SKM-1 (cell line): ENCODE results near the gene NRXN3.

Experiments
- DNase-seq: peaks from one replicate; lab custom pipeline; 2025; ENCODE audit not compliant: unreplicated experiment; lab: John Stamatoyannopoulos, UW

NRXN3 gene

GRCh38 chr14:78173346-78174035 lies 3.3 kb downstream of the NRXN3 start:
- DNase-seq = no peak

DNA sequence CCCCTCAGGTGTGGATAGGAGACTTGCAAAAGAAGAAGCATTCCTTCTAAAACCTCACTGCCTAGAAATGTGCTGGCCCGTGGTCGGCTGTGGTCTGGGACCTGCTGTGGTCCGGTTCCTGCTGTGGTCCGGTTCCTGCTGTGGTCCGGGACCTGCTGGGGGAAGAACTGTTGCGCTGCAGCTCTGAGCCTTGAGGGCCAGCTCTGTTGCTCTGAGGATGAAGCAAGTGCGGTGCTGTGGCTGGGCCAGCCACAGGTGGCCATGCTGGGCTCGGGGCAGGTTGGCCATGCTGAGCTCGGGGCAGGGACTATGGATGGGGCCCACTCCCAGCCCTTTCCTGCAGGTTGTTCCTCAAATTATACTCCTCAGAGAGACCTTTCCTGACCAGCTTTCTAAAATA lies 5.2 kb downstream of the NRXN3 start:
- DNase-seq = no peak

DNA sequence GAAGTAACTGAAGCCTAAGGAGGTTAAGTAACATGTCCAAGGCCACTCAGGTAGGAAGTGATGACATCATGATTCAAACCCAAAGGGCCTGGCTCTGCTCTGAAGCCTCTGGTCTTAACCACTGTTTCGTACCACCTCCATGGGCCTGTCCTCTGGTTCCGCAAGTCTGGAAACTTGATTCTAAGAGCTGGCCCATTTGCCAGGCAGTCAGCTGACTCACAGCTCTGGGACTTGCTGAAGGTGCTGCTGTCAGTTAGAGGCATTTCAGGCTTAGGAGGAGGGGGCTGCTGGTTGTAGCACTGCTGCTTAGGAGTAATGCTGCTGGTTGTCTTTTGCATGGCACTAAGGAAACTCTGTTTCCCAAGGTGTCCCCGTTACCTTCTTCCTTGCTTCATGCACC lies 7.9 kb downstream of the NRXN3 start:
- no peak for DNase-seq

DNA sequence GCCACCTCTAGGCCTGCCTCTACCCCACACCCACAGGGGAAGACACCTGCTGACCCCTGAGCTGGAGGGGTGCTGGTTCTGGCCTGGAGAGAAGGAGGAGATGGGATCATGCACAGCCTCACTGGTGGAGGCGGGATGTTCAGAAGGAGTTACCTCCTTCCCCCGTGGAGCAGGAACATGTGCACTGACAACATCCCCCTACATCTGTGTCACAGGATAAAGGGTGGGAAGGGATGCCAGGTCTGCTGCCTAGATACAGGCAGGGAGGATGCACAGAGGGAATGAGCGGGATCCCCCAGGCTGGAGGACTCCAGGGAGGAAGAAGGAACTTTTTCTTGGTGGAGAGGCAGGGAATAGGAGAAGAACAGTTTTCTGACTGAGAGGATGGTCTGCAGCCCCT lies 8.8 kb downstream of the NRXN3 start:
- DNase-seq = no peak

DNA sequence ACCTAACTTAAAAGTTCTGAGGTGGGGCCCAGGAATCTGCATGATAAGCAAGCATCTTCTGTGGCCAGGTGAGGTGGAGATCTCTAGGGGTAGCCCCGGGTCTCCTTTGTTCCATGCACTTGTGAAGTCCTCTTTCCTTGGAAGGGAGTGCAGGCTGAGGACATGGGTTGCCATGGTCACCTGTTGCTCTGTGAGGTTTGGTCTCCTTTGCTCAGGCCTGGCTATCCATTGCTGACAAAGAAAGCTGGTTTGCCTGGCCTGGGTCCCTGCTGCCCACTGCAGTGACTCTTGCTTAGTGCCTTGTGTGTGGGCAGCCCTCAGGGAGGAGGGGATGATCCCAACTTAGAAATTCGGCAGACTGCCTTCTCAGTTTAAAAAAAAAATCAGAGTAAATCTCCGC lies 11.1 kb downstream of the NRXN3 start:
- DNase-seq = no peak

- no peak for DNase-seq
Measured at GRCh38 chr14:78182722-78183121, 12.5 kb downstream of the NRXN3 start.

- no peak for DNase-seq
Measured at GRCh38 chr14:78184157-78184556, 14.0 kb downstream of the NRXN3 start.

- DNase-seq = no peak
Measured at GRCh38 chr14:78186277-78186676, 16.1 kb downstream of the NRXN3 start.

GRCh38 chr14:78188882-78189281 lies 18.7 kb downstream of the NRXN3 start:
- DNase-seq = no peak

- DNase-seq = no peak
Measured at GRCh38 chr14:78195431-78195830, 25.3 kb downstream of the NRXN3 start.

DNA sequence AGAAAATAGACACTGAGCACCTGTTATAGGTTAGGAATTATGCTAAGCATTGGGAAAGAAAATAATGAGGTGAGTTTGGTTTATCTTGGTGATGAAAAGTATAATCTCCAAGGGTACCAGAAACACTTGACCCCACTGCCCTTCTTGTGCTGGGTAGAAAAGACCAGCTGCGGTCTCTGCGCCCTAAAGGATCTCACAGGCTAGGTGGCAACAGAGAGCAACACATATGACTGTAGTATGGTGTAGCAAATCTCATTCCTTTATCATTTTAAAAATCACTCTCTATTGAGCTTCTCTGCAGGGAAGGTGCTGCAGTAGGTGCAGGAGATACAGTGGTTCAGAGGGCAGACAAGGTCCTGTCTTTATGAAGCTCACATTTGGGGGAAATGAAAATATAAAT lies 26.1 kb downstream of the NRXN3 start:
- DNase-seq = no peak

DNA sequence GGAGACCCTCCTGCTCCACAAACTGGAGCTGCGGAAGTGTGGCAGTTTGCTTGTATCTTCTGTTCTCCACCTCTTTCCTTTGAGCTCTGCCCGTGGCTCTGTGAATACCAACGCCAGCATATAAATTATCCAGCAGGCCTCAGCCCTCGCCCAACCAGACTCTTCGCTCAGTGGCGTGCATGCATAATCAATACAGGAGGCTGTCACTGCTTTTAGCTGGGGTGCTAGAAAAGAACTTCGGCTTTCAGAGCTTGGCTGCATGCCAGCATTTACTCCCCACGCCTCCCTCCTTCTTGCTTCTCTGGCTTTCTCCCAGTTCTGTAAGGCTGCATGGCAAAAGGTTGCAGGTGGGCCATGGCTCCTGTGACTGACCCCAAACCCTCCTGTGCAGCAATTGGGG lies 26.9 kb downstream of the NRXN3 start:
- DNase-seq = no peak

- no peak for DNase-seq
Measured at GRCh38 chr14:78202163-78202562, 32.0 kb downstream of the NRXN3 start.

DNA sequence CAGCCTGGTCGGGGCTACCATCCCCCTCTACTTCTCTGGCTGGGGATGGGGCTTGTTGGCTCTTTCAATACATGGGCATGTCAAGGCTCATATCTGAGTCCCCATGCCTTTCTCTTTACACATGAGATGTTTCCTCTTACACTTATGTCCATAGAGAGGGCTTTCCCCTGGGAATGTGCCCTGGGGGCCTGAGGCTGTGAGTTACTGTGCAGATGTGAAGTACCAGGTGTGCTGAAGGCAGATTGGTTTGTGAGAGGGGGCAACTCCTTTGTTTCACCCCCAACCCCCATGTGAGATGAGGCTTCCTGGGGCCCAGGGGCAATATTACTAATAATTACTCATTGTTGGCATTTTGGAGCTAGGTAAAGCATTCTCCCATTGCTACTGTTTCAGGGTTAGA lies 32.8 kb downstream of the NRXN3 start:
- no peak for DNase-seq

DNA sequence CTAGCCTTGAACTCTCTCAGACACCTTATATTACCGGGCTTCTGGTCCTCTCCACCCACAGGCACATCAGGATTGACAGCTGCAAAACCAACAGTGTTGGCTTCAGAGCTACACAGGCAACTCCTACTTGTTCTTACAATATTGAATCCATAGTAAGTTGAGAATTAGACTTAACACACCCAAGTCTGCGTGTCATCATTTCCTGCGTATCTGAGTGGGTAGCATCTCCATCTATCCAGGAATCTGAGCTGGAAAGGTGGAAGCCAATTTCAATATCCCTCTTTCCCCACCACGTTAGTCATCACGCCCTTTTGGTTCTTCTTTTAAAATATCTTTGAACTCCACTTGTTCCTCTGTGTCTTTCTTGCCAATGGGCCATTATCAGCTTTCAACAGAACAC lies 37.2 kb downstream of the NRXN3 start:
- no peak for DNase-seq

DNA sequence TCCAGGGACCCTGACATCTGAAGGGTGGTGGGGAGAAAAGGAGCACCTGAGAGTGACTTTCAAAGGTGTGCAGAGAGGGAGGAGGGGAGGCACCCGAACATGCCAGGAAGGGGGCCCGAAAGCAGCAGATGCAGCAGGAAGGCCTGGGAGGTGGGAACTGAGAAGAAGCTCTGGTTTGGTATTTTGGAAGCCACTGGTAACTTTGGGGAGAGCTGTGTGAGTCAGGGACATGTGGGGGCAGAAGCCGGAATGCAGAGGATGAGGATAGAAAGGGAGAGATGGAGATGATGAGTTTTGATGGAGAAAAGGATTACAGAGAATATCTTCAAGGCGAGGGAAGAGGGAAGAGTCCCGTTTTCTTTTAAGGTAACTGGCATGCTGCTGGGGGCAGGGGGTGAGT lies 50.1 kb downstream of the NRXN3 start:
- no peak for DNase-seq

DNA sequence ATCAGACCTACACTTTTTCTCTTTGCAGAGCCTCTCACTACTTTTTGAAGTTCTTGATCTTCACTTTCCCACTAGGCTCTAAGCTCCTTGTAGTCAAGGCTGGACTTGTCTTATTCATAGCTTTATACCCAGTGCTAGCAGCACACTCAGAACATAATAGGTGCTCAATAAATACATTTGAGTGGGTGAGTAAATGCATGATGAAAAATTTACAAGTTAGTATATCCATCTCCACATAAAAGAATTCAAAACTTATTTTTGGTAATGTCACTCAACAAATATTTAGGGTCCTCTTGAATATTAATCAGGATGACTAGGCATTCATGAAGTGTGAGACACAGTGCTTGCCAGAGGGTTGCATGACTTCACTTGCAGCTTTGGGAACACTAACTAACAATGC lies 52.6 kb downstream of the NRXN3 start:
- DNase-seq = no peak

DNA sequence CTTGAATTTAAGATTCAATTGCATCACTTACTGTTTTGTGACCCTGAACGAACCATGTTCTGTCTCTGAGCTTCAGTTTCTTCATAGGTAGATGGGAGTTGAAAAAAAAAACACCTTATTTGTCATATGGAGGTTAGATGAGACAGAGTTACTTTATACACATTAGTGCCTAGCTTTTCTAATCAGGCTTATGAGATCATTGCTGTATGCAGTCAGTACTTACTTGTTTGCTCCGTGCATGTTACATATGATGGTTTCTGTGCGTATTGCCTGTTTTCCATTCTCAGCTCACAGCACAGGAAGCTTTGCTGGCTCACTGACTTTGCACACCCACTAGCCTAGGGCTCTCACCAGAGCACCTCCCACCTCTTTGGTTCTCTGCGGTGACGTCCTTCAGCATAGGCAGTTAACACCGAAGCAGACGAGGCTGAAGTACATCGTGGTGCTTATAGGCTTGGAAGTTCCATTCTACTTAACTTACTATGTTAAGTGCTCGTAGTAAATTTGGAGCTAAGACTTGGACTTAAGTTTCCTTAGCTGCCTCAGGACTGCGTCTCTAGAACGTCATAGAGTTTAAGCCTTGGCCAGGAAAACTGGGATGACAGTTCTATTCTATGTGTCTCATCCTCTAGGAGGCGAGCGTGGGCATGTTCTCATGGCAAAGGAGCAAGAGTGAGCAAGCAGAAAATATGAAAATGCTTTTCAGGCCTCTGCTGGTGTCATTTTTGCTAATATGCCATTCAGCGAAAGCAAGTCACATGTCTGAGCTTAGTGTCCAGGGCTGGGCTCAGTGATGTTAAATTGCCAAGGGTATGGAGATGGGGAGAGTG lies 57.3 kb downstream of the NRXN3 start:
- no peak for DNase-seq

GRCh38 chr14:78228702-78229327 lies 58.6 kb downstream of the NRXN3 start:
- DNase-seq = no peak

- DNase-seq = no peak
Measured at GRCh38 chr14:78232231-78233000, 62.2 kb downstream of the NRXN3 start.

DNA sequence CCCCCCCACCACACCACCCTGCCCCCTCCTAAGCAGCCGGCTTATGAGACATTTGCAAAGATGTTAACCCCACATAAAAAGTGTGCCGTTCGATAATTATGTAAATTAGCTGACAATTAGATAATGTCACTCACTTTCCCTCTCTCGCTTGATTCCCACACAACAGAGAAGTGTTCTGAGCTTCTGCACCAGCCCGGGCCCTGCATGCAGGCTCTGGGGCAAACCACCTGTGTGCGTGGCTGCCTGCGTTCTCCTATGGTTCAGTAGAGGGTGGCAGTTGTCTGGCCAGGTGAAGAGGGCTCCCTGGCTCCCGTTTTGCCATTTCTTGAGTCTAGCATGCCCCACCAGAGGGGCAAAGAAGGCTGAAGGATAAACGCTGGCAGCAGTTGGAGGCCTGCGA lies 68.0 kb downstream of the NRXN3 start:
- DNase-seq = no peak
